Liver (tissue), 3 donors: ENCODE measurements around the gene HDAC9.

Source experiments
- CTCF ChIP-seq: fragments of 150-350 bp; IDR thresholded peaks from 2 replicates; pipeline ENCODE4 v1.5.1; 2017; ENCODE audit warnings: improper control_type of control experiment, low read depth, low read length; ENCODE audit not compliant: missing input control
- EGR1 ChIP-seq, 2 donors: IDR thresholded peaks; 2 replicates each; pipeline ENCODE4 v1.6.1; 2016 to 2018; ENCODE audit warnings: antibody characterized with exemption in 2 of 2, low read depth in 2 of 2
- GABPA ChIP-seq, 2 donors: IDR thresholded peaks in 1 of 2; conservative IDR thresholded peaks in 1 of 2; 2 replicates each; pipeline ENCODE4 v1.6.1; 2016; ENCODE audit warnings: antibody characterized with exemption in 2 of 2, mild to moderate bottlenecking in 1 of 2, moderate library complexity in 1 of 2
- HNF4A ChIP-seq, 2 donors: conservative IDR thresholded peaks; 2 replicates each; pipeline ENCODE4 v1.6.1; 2016; ENCODE audit warnings: antibody characterized with exemption in 2 of 2, mild to moderate bottlenecking in 2 of 2
- JUND ChIP-seq, 2 donors: IDR thresholded peaks; 2 replicates each; pipeline ENCODE4 v1.6.1; 2016; ENCODE audit warnings: antibody characterized with exemption in 2 of 2
- NR2F2 ChIP-seq: IDR thresholded peaks from 2 replicates; pipeline ENCODE4 v1.6.1; 2016; ENCODE audit warnings: antibody characterized with exemption
- RAD21 ChIP-seq, 2 donors: IDR thresholded peaks; 2 replicates each; pipeline ENCODE4 v1.6.1; 2016; ENCODE audit warnings: antibody characterized with exemption in 2 of 2, mild to moderate bottlenecking in 2 of 2
- REST ChIP-seq: IDR thresholded peaks from 2 replicates; pipeline ENCODE4 v1.6.1; 2016; ENCODE audit warnings: antibody characterized with exemption, mild to moderate bottlenecking
- SP1 ChIP-seq: IDR thresholded peaks from 2 replicates; pipeline ENCODE4 v1.6.1; 2018; ENCODE audit warnings: antibody characterized with exemption, mild to moderate bottlenecking
- TAF1 ChIP-seq: conservative IDR thresholded peaks from 2 replicates; pipeline ENCODE4 v1.6.1; 2016; ENCODE audit warnings: antibody characterized with exemption, mild to moderate bottlenecking
- YY1 ChIP-seq: IDR thresholded peaks from 2 replicates; pipeline ENCODE4 v1.6.1; 2016; ENCODE audit warnings: antibody characterized with exemption, mild to moderate bottlenecking
- ZBTB33 ChIP-seq: IDR thresholded peaks from 2 replicates; pipeline ENCODE4 v1.6.1; 2016; ENCODE audit warnings: antibody characterized with exemption
- TF ChIP-seq, protein P1 (sequence below): IDR thresholded peaks from 2 replicates; pipeline ENCODE4 v1.6.1; 2016; ENCODE audit warnings: antibody characterized with exemption
- donor health status: healthy.
- donor health status: healthy.

- no peak for TF ChIP-seq CTCF
- no peak for TF ChIP-seq TAF1
- TF ChIP-seq, protein P1, sequence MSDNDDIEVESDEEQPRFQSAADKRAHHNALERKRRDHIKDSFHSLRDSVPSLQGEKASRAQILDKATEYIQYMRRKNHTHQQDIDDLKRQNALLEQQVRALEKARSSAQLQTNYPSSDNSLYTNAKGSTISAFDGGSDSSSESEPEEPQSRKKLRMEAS, result no peak
- TF ChIP-seq RAD21 (IDR thresholded peaks at IDR 0.05), result no peak
- TF ChIP-seq SP1, result no peak
- no peak for TF ChIP-seq YY1
- TF ChIP-seq REST, result no peak
- TF ChIP-seq JUND (IDR thresholded peaks at IDR 0.05), result no peak
- no peak for TF ChIP-seq EGR1 (IDR thresholded peaks at IDR 0.05; ENCODE audit: low read depth in 2 of 2)
- no peak for TF ChIP-seq ZBTB33
- no peak for TF ChIP-seq GABPA (IDR thresholded peaks at IDR 0.05 in 1 of 2, conservative IDR thresholded peaks at IDR 0.05 in 1 of 2)
- no peak for TF ChIP-seq NR2F2
- no peak for TF ChIP-seq HNF4A (conservative IDR thresholded peaks at IDR 0.05)
These were observed 362.7 kb downstream of the HDAC9 start for GRCh38 chr7:18858232-18858631.
